Peyer's patch (tissue), 4 donors: ENCODE data around the gene STAT2.

Source experiments
- CTCF ChIP-seq, 6 experiments: fragments of 450-650 bp in 4 of 6; fragments of 200-600 bp in 2 of 6; sonication (generic) in 1 of 6; IDR thresholded peaks; one replicate each; pipeline ENCODE4 v1.5.1; 2017 to 2019; ENCODE audit warnings: antibody characterized with exemption in 6 of 6, mild to moderate bottlenecking in 3 of 6, moderate library complexity in 1 of 6
- POLR2A ChIP-seq, 2 donors: fragments of 450-650 bp; IDR thresholded peaks; one replicate each; pipeline ENCODE4 v1.5.1; 2017; ENCODE audit warnings: antibody characterized with exemption in 2 of 2, mild to moderate bottlenecking in 2 of 2, moderate library complexity in 2 of 2

GRCh38 chr12:56315622-56316473, 44.1 kb downstream of the STAT2 start, which contains the start of gene CNPY2:
- TF ChIP-seq CTCF (IDR thresholded peaks at IDR 0.05) (peak in 5 of 6 experiments; percentile 16 to 40 (median 29)), POLR2A (IDR thresholded peaks at IDR 0.05) (peak; percentile 60 to 73)
